ENCODE data around the gene PUM2. TPM values are rescaled to one million over a fixed set of nuclear protein-coding genes. Genes with fewer than 3 reads are reported as not detected.

Gene PUM2
- total and polyA plus RNA-seq, 11 donors: 18.6 to 75.4 (median 58.5) TPM

- Histone ChIP-seq H3K4me3 (no peak overlapping the region), H3K36me3 (peaks cover 0 to 91% (median 62%) of the 10 kb centered on the region in 9 donors)
- peak in 3 of 4 donors; percentile 18 to 59 (median 22) for ATAC-seq
Measured at GRCh38 chr2:20299113-20299512, 51.5 kb downstream of the PUM2 start.

GRCh38 chr2:20294231-20294630 is 56.4 kb downstream of the PUM2 start:
- ATAC-seq: no peak
- Histone ChIP-seq H3K27me3 (no peaks in the 10 kb centered on the region), H3K36me3 (peaks cover 0 to 99% (median 87%) of the 10 kb centered on the region in 9 donors), H3K9me3 (no peaks in the 10 kb centered on the region), H3K4me3 (no peak overlapping the region), H3K4me1 (peaks cover 0 to 8% (median 0%) of the 10 kb centered on the region in 12 donors), H3K27ac (no peak overlapping the region)
- 95 to 96% (median 96%) methylated on average over 9 of the region's 9 CpGs for WGBS, 4 donors
- no peak for TF ChIP-seq CTCF (IDR thresholded peaks at IDR 0.05)
- TF ChIP-seq POLR2A (IDR thresholded peaks at IDR 0.05): no peak
- DNase-seq: no peak
- intact Hi-C loops (cut with DNase I): no loop called here

More at GRCh38 chr2:20299113-20299512, 51.5 kb downstream of the PUM2 start:
- WGBS, 4 donors: 79 to 88% (median 85%) methylated on average over 6 of the region's 6 CpGs
- no peak for DNase-seq
- Histone ChIP-seq H3K27ac (no peak overlapping the region), H3K27me3 (no peaks in the 10 kb centered on the region), H3K4me1 (no peaks in the 10 kb centered on the region), H3K9me3 (no peaks in the 10 kb centered on the region)
- TF ChIP-seq POLR2A (IDR thresholded peaks at IDR 0.05) (no peak), CTCF (IDR thresholded peaks at IDR 0.05) (no peak)
- intact Hi-C loops (cut with DNase I): no loop called here

- no peaks in the 10 kb centered on the region for H3K9me3 ChIP-seq
- WGBS, 4 donors: 91 to 98% (median 96%) methylated on average over 5 of the region's 5 CpGs
- intact Hi-C loops (cut with DNase I): no loop called here
- H3K36me3 ChIP-seq: peaks cover 0 to 99% (median 87%) of the 10 kb centered on the region in 9 donors
- no peak for TF ChIP-seq POLR2A (IDR thresholded peaks at IDR 0.05)
- no peak for TF ChIP-seq CTCF (IDR thresholded peaks at IDR 0.05)
- ATAC-seq (no peak), DNase-seq (no peak)
- no peak overlapping the region for H3K27ac ChIP-seq
- H3K27me3 ChIP-seq: no peaks in the 10 kb centered on the region
- peaks cover 0 to 10% (median 0%) of the 10 kb centered on the region in 12 donors for H3K4me1 ChIP-seq
- H3K4me3 ChIP-seq: no peak overlapping the region
Measured at GRCh38 chr2:20292984-20293383, 57.7 kb downstream of the PUM2 start.

GRCh38 chr2:20291846-20292408 is 58.7 kb downstream of the PUM2 start:
- no peak for DNase-seq
- intact Hi-C loops (cut with DNase I): no loop called here
- ATAC-seq: peak in 3 of 4 donors; percentile 18 to 46 (median 34)
- TF ChIP-seq POLR2A (IDR thresholded peaks at IDR 0.05): no peak
- no peak for TF ChIP-seq CTCF (IDR thresholded peaks at IDR 0.05)
- Histone ChIP-seq H3K27me3 (no peaks in the 10 kb centered on the region), H3K4me3 (no peak overlapping the region), H3K36me3 (peaks cover 0 to 97% (median 87%) of the 10 kb centered on the region in 9 donors), H3K9me3 (no peaks in the 10 kb centered on the region), H3K27ac (no peak overlapping the region), H3K4me1 (peaks cover 0 to 10% (median 0%) of the 10 kb centered on the region in 12 donors)
- 91 to 96% (median 95%) methylated on average over 13 of the region's 13 CpGs for WGBS, 4 donors
